ENCODE measurements around the gene ABCC2.
"Not testable (repeated sequence)": the region's sequence is repeated elsewhere in the genome, so short reads cannot be mapped to it uniquely, and the experiment has no call there.

ABCC2 gene

GRCh38 chr10:99809481-99809880 is 27.0 kb downstream of the ABCC2 start:
- no peak for DNase-seq (ENCODE audit: low read depth)

GRCh38 chr10:99809931-99810615 is 27.6 kb downstream of the ABCC2 start:
- DNase-seq (ENCODE audit: low read depth) = peak; percentile 78

GRCh38 chr10:99812177-99812576 is 29.7 kb downstream of the ABCC2 start:
- no peak for DNase-seq (ENCODE audit: low read depth)

GRCh38 chr10:99814143-99814542 is 31.7 kb downstream of the ABCC2 start:
- DNase-seq (ENCODE audit: low read depth) = no peak

GRCh38 chr10:99815621-99816020 is 33.2 kb downstream of the ABCC2 start:
- peak; percentile 45 for DNase-seq (ENCODE audit: low read depth)

- peak; percentile 72 for DNase-seq (ENCODE audit: low read depth)
Observed at GRCh38 chr10:99827936-99828335, 45.5 kb downstream of the ABCC2 start.

GRCh38 chr10:99828464-99828863 is 46.0 kb downstream of the ABCC2 start:
- DNase-seq (ENCODE audit: low read depth) = no peak

- peak; percentile 11 for DNase-seq (ENCODE audit: low read depth)
Observed at GRCh38 chr10:99832439-99832838, 50.0 kb downstream of the ABCC2 start.

- DNase-seq (ENCODE audit: low read depth) = peak; percentile 87
Observed at GRCh38 chr10:99834410-99834809, 52.0 kb downstream of the ABCC2 start.

- DNase-seq (ENCODE audit: low read depth) = no peak
Observed at GRCh38 chr10:99835947-99836346, 53.5 kb downstream of the ABCC2 start.

GRCh38 chr10:99836711-99837110 is 54.3 kb downstream of the ABCC2 start:
- no peak for DNase-seq (ENCODE audit: low read depth)

- not testable (repeated sequence) for DNase-seq (ENCODE audit: low read depth)
Observed at GRCh38 chr10:99840859-99841258, 58.4 kb downstream of the ABCC2 start.

GRCh38 chr10:99841746-99842145 is 59.3 kb downstream of the ABCC2 start:
- no peak for DNase-seq (ENCODE audit: low read depth)

GRCh38 chr10:99843310-99843709 is 60.9 kb downstream of the ABCC2 start:
- no peak for DNase-seq (ENCODE audit: low read depth)

- DNase-seq (ENCODE audit: low read depth) = no peak
Observed at GRCh38 chr10:99844433-99844955, 62.1 kb downstream of the ABCC2 start.

- DNase-seq (ENCODE audit: low read depth) = peak; percentile 93
Observed at GRCh38 chr10:99845837-99846382, 63.5 kb downstream of the ABCC2 start.

- no peak for DNase-seq (ENCODE audit: low read depth)
Observed at GRCh38 chr10:99849057-99849456, 66.6 kb downstream of the ABCC2 start.

GRCh38 chr10:99849536-99849935 is 67.1 kb downstream of the ABCC2 start:
- no peak for DNase-seq (ENCODE audit: low read depth)

GRCh38 chr10:99850021-99850766 is 67.8 kb downstream of the ABCC2 start:
- DNase-seq (ENCODE audit: low read depth) = no peak

GRCh38 chr10:99850767-99851340 is 68.4 kb downstream of the ABCC2 start:
- no peak for DNase-seq (ENCODE audit: low read depth)

GRCh38 chr10:99851825-99852224 is 69.4 kb downstream of the ABCC2 start:
- DNase-seq (ENCODE audit: low read depth) = no peak

- DNase-seq (ENCODE audit: low read depth) = no peak
Observed at GRCh38 chr10:99852481-99853213, 70.2 kb downstream of the ABCC2 start.

All from iris pigment epithelial cell (primary cell).